Measurements from ENCODE around the gene WASF2. TPM values are rescaled to one million over a fixed set of nuclear protein-coding genes. Genes with fewer than 3 reads are reported as not detected.

Gene WASF2
- total and polyA plus RNA-seq, 2 of the 8 experiments (the other 6 are each of a cell fraction or from before 2014, with no cell fraction given), result 32.1 to 86.6 TPM

DNA sequence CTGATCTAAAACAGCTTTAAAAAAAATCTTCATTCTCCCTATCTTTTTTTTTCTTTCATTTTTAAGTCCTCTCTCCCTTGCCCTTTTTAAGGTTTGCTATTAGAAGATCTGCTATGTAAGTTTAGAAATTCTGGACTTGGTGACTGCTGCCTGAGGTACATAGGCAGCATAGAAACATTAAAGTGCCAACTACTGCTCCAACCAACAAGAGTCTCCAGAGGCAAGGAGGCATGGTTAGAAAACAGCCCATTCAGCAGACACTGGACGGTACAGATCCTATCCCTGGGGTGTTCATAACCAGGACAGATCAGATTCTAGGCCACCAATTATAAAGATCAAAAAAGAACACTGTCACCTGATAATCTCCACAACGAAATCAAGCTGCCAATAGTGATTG lies 60.9 kb downstream of the WASF2 start (continued):
- TF ChIP-seq EZH2 (IDR thresholded peaks at IDR 0.05; ENCODE audit: low read depth, low read length, severe bottlenecking), result no peak
- TF ChIP-seq, protein P1, sequence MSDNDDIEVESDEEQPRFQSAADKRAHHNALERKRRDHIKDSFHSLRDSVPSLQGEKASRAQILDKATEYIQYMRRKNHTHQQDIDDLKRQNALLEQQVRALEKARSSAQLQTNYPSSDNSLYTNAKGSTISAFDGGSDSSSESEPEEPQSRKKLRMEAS (IDR thresholded peaks at IDR 0.05), result no peak
- TF ChIP-seq, protein P2, sequence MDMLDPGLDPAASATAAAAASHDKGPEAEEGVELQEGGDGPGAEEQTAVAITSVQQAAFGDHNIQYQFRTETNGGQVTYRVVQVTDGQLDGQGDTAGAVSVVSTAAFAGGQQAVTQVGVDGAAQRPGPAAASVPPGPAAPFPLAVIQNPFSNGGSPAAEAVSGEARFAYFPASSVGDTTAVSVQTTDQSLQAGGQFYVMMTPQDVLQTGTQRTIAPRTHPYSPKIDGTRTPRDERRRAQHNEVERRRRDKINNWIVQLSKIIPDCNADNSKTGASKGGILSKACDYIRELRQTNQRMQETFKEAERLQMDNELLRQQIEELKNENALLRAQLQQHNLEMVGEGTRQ (IDR thresholded peaks at IDR 0.05; ENCODE audit: low read length), result no peak
- TF ChIP-seq SIX5 (IDR thresholded peaks at IDR 0.05; ENCODE audit: low read depth, low read length), result no peak
- TF ChIP-seq HDAC2 (IDR thresholded peaks at IDR 0.05; ENCODE audit: borderline replicate concordance in 1 of 2, low read depth in 2 of 2, low read length in 2 of 2), result no peak
- no peak for TF ChIP-seq BCL11A (IDR thresholded peaks at IDR 0.05; ENCODE audit: low read depth in 2 of 2, low read length in 2 of 2)
- TF ChIP-seq TAF1 (IDR thresholded peaks at IDR 0.05; ENCODE audit: low read depth, low read length), result no peak
- no peak for TF ChIP-seq CTBP2 (IDR thresholded peaks at IDR 0.05; ENCODE audit: borderline replicate concordance, insufficient read depth, insufficient read length, low read length)
- no peak for TF ChIP-seq ATF2 (IDR thresholded peaks at IDR 0.05; ENCODE audit: low read length)
- no peak for TF ChIP-seq RFX5 (IDR thresholded peaks at IDR 0.05; ENCODE audit: borderline replicate concordance, low read depth, low read length)

Measured in H1 (cell line).